Amygdala (tissue), 56 donors: Measurements from ENCODE around the gene PTPRN2.
A peak's percentile ranks its signal among the peaks of the same experiment; 100 is the strongest.
"Not testable (repeated sequence)": the region's sequence is repeated elsewhere in the genome, so short reads cannot be mapped to it uniquely, and the experiment has no call there.

Source experiments
- DNase-seq, 56 donors: peaks; one replicate each; lab custom pipeline; 2025; lab: John Stamatoyannopoulos, UW

PTPRN2 gene

GRCh38 chr7:157750291-157750690 is 837.3 kb downstream of the PTPRN2 start:
- no peak for DNase-seq

DNA sequence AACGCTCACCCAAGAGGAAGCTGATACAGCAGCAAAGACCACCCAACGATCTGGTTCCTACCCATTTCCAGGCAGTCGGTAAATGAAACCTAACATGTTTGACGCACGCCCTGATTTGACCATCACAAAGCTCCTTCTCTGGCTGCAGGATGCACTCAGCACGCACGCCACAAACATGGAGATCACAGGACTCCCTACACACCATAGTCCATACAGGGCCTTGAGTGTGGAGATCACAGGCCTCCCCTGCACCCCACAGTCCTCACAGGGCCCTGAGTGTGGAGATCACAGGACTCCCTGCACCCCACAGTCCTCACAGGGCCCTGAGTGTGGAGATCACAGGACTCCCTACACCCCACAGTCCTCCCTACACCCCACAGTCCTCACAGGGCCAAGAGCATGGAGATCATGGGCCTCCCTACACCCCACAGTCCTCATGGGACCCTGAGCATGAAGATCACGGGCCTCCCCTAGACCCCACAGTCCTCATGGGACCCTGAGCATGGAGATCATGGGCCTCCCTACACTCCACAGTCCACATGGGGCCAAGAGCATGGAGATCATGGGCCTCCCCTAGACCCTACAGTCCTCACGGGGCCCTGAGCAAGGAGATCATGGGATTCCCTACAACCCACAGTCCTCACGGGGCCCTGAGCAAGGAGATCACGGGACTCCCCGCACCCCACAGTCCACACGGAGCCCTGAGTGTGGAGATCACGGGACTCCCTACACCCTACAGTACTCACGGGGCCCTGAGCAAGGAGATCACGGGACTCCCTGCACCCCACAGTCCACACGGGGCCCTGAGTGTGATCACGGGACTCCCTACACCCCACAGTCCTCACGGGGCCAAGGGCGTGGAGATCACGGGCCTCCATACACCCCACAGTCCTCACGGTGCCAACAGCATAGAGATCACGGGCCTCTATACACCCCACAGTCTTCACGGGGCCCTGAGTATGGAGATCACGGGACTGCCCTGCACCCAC is 841.6 kb downstream of the PTPRN2 start:
- no peak for DNase-seq

- no peak for DNase-seq
Measured at GRCh38 chr7:157744786-157745601, 842.6 kb downstream of the PTPRN2 start.

DNA sequence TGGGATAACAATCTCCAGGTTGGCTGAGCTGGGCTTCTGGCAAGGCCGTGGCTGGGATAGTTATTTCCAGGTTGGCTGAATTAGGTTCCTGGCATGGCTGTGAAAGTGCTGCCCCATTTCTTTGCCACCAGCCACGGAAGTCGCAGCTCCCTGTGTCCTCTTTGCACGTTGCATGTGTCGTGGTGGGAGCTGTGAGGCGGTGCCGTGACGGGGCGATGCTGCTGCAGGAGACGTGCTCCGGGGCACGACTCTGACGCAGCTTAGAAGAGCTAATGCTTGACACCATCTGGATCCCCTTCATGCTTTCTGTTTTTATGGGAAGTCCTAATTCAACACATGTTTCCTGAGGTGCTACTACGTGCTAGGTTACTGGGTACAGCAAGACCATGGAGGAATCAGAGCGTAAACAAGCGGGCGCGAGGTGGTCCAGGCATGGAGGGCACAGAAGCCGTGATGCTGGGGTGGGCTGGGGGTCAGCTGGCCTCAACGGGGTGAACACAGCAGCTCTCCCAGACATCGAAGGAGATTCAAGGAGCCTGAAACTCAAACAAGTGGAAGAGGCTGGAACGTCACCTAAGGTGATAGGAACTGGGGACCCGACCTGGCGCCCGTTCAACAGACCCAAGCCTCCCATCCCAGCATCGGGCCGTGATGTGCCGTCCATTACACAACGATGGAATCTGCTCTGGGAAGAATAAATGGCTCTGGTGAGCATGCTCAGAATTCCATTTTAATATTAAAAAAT is 843.7 kb downstream of the PTPRN2 start:
- no peak for DNase-seq

GRCh38 chr7:157740251-157740798 is 847.3 kb downstream of the PTPRN2 start:
- no peak for DNase-seq

- no peak for DNase-seq
Measured at GRCh38 chr7:157739650-157740049, 848.0 kb downstream of the PTPRN2 start.

DNA sequence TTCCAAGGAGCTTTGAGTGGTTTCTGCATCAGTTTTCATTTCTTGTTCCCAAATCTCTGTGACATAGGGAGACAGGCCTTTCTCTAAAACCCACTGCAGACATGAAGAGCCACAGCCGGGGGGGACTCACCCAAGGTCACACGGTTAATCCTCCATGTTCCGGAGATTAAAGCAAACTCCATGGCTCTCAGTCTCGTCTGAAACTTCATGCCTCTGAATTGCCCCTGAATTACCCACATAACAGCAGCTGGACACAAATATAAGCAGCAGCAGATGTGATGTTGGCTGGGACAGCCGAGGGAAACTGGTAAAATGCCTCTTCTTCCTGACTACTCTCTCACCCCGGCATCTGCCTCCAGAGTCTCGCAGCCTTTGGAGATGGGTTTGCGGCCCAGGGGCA is 848.6 kb downstream of the PTPRN2 start:
- no peak for DNase-seq

GRCh38 chr7:157738066-157738460 is 849.6 kb downstream of the PTPRN2 start:
- DNase-seq: no peak

GRCh38 chr7:157737151-157738065 is 850.2 kb downstream of the PTPRN2 start:
- no peak for DNase-seq

GRCh38 chr7:157736341-157736740 is 851.3 kb downstream of the PTPRN2 start:
- no peak for DNase-seq

DNA sequence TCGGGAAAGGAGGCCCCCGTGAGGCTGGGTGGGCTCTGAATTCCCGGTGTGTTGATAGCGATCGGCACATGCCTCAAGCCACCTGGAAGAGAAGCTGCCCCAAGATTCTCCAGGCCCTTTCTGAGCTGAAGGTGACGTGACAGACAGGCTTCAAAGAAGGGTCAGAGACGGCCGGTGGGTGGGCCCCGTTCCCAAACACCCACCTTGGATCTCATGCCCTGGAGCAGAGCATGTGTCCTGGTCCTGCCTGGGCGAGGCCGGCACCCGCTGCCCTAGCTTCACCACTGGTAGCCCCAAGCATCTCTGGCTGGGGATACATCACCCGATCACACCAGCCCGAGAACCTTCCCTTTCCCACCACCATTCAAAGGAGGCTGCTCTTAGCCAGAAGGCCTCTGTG is 851.8 kb downstream of the PTPRN2 start:
- DNase-seq: no peak

DNA sequence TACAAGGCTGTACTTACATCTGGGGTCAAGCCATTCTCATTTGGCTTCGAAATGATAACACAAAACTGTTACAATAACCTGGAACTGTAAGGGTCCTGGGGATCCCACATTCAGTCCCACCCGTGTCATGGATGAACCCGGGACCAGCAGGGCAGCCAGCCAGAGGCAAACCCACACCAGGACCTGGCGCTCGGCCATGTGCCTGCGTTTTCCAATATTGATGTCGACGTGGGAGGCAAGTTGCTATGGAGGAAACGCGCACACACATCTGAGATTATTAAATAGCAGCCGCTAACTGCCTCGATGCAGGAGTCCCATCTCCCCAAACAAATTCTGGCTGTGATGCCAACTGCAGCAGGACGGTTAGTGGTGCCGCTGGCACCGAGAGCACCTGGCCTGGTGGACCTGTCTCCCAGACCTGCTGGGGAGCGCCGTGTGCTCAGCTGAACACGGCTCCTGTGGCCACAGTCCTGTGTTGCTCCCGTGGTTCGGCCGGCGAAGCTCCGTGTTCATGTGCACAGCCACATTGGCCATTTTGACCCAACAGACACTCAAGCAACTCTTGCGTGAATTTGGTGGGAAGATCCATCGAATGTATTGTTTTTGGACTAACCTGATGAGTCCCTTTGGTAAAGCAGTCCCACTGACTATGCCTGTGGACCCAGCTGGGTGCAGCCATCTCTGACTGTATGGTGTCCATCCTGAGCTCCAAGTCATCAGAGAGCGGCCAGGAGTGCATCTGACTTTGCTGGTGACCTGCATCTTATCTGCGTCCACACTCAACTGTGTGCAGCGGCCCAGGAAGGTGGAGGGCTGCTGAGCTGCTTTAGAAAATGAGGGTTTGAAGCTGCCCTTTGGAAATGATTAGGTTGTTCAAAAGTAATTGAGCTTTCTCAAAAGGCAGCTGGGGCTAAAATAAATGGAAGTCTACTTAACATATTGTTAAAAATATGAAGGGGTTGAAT is 852.7 kb downstream of the PTPRN2 start:
- DNase-seq: peak in 9 of 56 donors; percentile 8 to 38 (median 15)

DNA sequence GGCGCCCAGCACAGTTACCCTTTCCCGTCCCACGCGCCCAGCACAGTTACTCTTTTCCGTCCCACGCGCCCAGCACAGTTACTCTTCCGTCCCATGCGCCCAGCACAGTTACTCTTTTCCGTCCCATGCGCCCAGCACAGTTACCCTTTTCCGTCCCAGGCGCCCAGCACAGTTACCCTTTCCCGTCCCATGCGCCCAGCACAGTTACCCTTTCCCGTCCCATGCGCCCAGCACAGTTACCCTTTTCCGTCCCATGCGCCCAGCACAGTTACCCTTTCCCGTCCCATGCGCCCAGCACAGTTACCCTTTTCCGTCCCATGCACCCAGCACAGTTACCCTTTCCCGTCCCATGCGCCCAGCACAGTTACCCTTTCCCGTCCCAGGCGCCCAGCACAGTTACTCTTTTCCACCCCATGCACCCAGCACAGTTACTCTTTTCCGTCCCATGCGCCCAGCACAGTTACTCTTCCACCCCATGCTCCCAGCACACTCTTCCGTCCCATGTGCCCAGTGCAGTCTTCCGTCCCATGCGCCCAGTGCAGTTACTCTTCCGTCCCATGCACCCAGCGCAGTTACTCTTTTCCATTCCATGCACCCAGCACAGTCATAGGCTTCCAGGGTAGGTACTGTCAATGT is 853.7 kb downstream of the PTPRN2 start:
- DNase-seq: not testable (repeated sequence)

- DNase-seq: no peak
Measured at GRCh38 chr7:157731126-157731525, 856.5 kb downstream of the PTPRN2 start.

- no peak for DNase-seq
Measured at GRCh38 chr7:157730614-157731013, 857.0 kb downstream of the PTPRN2 start.

GRCh38 chr7:157729566-157729965 is 858.1 kb downstream of the PTPRN2 start:
- no peak for DNase-seq

DNA sequence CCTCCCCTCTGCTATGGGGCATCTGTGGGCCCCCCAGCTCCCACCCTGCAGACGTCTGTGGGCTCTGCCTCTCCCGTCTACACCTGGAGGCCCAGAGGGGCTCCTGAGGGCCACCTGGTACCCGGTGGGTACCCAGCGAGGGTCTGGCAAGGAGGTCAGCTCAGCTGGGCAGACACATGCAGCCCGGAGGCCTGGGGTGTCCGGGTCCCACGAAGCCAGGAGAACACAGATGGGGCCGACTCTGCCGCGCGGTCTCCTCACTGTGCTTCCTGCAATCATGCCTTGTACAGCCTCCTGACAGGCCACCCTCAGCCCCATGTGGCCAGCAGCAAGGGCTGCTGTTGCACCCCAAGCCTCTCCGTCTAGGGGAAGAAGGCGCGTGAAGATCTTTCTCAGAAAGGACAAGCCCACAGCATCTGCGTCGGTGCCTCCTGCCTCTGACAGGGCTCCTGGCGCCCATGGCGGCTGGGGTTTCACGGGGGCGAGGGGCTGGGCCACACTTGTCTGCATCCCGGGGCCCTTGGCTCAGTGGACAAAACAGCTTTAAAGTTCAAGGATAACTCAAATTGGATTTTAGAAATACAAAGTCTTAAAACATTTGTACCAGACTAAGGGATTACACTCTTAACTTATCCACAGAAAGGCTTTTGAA is 859.5 kb downstream of the PTPRN2 start:
- no peak for DNase-seq
